Measurements from ENCODE around the gene EPHA3.

Gene EPHA3

GRCh38 chr3:89472101-89472500 is 364.7 kb downstream of the EPHA3 start:
- DNase-seq = no peak

DNA sequence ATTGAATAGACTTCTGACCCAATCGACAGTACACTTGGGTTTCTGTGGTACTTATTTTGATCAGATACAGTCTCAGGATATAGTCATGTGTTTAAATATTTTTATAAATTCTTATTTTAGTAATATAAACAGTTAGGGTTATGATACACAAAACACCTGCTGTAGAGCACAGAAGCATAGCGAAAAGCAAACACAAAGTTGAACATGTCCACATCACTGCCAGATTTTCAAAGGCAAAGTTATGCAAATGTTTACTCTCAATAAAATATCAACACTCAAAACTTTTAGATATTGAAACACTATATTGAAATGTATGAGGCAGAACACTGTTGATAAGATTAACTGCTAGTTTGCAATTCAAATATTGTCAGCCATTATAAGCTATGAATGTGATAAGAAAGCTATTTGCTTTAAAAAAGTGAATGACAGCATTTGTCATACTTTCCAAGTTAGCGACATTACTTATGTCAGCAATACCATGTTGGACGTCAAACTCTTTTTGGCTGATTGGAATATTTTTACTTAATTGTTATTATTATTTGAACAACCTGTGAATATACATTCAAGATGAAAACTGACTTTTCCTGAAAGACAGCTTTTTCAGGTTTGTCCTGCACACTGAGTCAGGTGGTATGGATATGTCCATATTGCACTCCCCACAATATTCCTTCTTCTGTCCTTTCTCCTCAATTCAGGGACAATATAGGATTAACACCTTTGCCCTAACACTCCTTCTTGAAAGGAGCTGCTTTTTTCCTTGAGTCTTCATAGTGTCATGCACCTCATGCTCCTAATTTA is 367.1 kb downstream of the EPHA3 start:
- no peak for DNase-seq

GRCh38 chr3:89488800-89489580 is 381.6 kb downstream of the EPHA3 start:
- DNase-seq = no peak

GRCh38 chr3:89490129-89490528 is 382.7 kb downstream of the EPHA3 start:
- DNase-seq = no peak

DNA sequence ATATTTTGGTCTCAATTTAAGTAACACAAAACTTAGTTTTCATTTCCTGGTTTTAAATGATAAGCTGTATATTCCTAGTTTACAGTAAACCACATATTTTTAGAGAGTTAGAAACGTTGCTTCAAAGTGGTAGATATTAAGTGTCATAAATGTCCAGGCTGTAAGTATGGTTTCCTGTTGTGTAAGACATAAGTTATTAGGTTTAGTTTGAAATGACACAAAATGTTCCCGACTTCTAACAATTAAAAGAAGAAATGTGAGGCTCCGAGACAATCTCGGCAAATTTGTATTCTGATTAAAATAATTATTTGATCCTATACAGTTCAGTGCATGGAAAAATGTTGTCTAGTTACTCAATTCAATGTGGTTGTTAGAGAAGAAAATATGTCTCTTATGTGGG is 387.3 kb downstream of the EPHA3 start:
- DNase-seq = no peak

DNA sequence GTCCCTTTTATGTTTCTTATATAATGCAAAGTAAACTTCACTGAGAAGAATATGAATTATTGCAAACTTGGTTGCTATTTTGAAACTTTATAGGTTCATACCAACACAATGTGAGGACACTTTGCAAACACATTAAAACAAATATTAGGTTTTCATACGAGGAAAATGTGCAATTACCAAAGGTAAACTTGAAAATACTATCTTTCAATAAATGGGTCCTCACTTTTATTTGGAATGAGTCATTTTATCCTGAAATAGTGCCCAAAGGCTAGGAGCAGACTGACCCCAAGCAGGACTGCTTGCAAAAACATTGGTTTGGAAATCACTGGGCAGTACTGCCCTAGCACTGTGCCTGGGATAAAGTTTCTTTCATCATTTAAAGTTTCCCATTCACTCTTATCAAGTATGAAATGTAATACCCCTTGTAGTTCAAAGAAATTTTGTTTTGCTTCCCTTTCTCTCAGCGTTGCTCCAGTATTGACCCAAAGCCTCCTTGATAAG is 396.5 kb downstream of the EPHA3 start:
- no peak for DNase-seq

DNA sequence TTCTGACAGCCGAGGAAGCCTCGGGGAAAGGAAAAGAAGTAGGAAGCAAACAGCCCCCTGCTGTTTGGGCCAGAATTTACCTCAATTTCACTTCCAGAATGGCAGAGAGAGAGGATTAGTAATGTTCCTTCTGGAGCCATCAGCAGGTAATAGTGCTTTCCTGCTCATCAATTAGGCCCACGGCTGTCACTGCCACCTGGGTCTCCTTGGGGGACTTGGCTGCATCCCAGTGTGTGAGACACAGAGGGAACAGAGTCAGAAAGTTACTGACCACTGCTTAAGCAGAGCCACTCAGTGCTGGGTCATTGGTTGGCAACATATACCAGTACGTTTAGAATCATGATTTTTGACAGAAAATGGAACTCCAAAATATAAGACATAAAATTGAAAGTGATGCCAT is 397.0 kb downstream of the EPHA3 start:
- no peak for DNase-seq

- no peak for DNase-seq
These were observed 399.2 kb downstream of the EPHA3 start for GRCh38 chr3:89506462-89507103.

GRCh38 chr3:89521328-89521727 is 413.9 kb downstream of the EPHA3 start:
- no peak for DNase-seq

- DNase-seq = no peak
These were observed 414.7 kb downstream of the EPHA3 start for GRCh38 chr3:89522155-89522554.

DNA sequence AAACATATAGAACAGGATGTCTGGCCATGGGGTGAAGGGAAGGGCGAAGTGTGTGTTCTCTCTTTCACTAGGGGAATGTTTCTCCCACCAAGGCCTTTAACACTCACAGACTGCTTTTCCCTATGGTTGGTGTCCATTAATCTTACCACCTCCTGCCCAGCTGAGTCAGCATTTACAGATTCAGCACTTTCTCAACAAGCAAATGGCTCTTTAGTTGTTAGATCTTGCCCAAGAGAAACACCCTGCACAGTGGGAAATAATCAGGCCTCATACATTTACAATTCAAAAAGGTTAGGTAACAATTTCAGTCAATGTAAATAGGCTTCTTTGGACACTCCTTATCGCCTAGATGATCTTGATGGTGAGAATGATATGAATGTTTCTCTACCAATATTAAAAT is 418.2 kb downstream of the EPHA3 start:
- DNase-seq = no peak

GRCh38 chr3:89527736-89528305 is 420.4 kb downstream of the EPHA3 start:
- no peak for DNase-seq

Measured in stimulated activated CD4-positive, alpha-beta T cell treated with anti-CD3 and anti-CD28 coated beads, Interleukin-4, amount 100 ng/mL, for 1 hour (primary cell).